Pancreas (tissue), 10 donors: ENCODE measurements around the gene STARD7. TPM values are rescaled to one million over a fixed set of nuclear protein-coding genes. Genes with fewer than 3 reads are reported as not detected.

Experiments used
- ATAC-seq, 4 donors: fragments of 200-7000 bp; cut with Tn5 transposase; one replicate each; pipeline versions ENCODE4 v1.8.0 to v1.9.1; 2020; ENCODE audit warnings: mild to moderate bottlenecking in 4 of 4, moderate library complexity in 4 of 4
- DNase-seq, 6 donors: peaks; one replicate each; pipeline ENCODE4 v3.0.0-alpha.2; 2020
- FAIRE-seq: peaks from 2 replicates; lab custom pipeline; 2012; peaks lifted over from hg19 to GRCh38; lab: Jason Lieb, UNC
- H3K27ac ChIP-seq, 4 donors: fragments of 200-600 bp; sonication (generic); 1 replicate in 3 of 4; 2 replicates in 1 of 4; pipeline versions ENCODE4 v1.5.0 to v1.8.0; 2020
- H3K27me3 ChIP-seq, 4 donors: fragments of 200-600 bp; one replicate each; pipeline ENCODE4 v1.8.0; 2021
- H3K36me3 ChIP-seq, 3 donors: fragments of 200-600 bp; sonication (generic) in 1 of 3; one replicate each; pipeline versions ENCODE4 v1.5.0 to v1.8.0; 2020 to 2021
- H3K4me1 ChIP-seq, 3 donors: fragments of 200-600 bp; one replicate each; pipeline ENCODE4 v1.8.0; 2021
- H3K4me3 ChIP-seq, 4 donors: fragments of 200-600 bp; sonication (generic) in 2 of 4; one replicate each; pipeline versions ENCODE4 v1.5.0 to v1.8.0; 2020 to 2021
- H3K9me3 ChIP-seq, 4 donors: fragments of 200-600 bp; one replicate each; pipeline ENCODE4 v1.8.0; 2021
- CTCF ChIP-seq, 4 donors: fragments of 200-600 bp; sonication (generic) in 3 of 4; IDR thresholded peaks; one replicate each; pipeline versions ENCODE4 v1.5.0 to v1.8.0; 2021; ENCODE audit warnings: antibody characterized with exemption in 4 of 4
- WGBS, 2 donors: extraction: QIAGEN DNeasy Blood & Tissue Kit; methylation state at CpG; one replicate each; pipeline ENCODE4 v1.1.7; 2013; 5-methylcytosine and 5-hydroxymethylcytosine counted together
- intact Hi-C, 3 donors: fragments of 100-400 bp; cut with DNase I; formaldehyde crosslinking; loops; one replicate each; pipeline versions ENCODE4 v1.11.1 to v1.14.2; 2022
- polyA plus RNA-seq, 2 donors: library from polyadenylated mRNA; stranded (reverse); fragments of 200-250 nt; gene quantifications; one replicate each; pipeline ENCODE4 v1.2.3, GENCODE V29; 2013
- total RNA-seq, 6 donors: library from RNA; stranded (reverse); fragmentation: NEBNext Ultra II Directional in 4 of 6; extraction: Animal tissue kit (Norgen Biotek cat#: 25700) in 4 of 6; gene quantifications; one replicate each; pipeline versions ENCODE4 v1.2.1 to v1.2.4, GENCODE V29; 2021 to 2023
- donor health status: healthy with polysubstance abuse.
- donor health status: DM: no; HTN: no; CAD: no; lungs with moderate emphysema.
- donor health status: DM: no; HTN: no; CAD: no.
- donor health status: control.
- donor health status: control.
- donor health status: Bipolar disorder and iron deficiency.
- donor health status: DM: yes; HTN: yes; CAD: no.
- donor health status: DM: no; HTN: no; CAD: no.
- donor health status: DM: no; HTN: no; CAD: no.
- donor health status: DM: yes; HTN: yes; CAD: no.

STARD7 gene
- total and polyA plus RNA-seq, 8 donors = 21.7 to 65.1 (median 48.3) TPM

- intact Hi-C loops = no loop called here
- no peak for TF ChIP-seq CTCF (IDR thresholded peaks at IDR 0.05)
- peaks cover 0 to 40% (median 13%) of the 10 kb centered on the region in 3 donors for H3K36me3 ChIP-seq
- no peaks in the 10 kb centered on the region for H3K9me3 ChIP-seq
- no peak overlapping the region for H3K27ac ChIP-seq
- 89 to 98% methylated on average over 8 of the region's 8 CpGs for WGBS, 2 donors
- ATAC-seq = no peak
- H3K4me3 ChIP-seq = no peak overlapping the region
- H3K4me1 ChIP-seq = no peaks in the 10 kb centered on the region
- no peak for FAIRE-seq
- DNase-seq = no peak
- H3K27me3 ChIP-seq = no peaks in the 10 kb centered on the region
Observed at GRCh38 chr2:96252526-96252925, 43.9 kb upstream of the STARD7 start.

GRCh38 chr2:96251721-96252292 lies 43.2 kb upstream of the STARD7 start:
- no peaks in the 10 kb centered on the region for H3K27me3 ChIP-seq
- intact Hi-C loops = no loop called here
- 73 to 78% methylated on average over 6 of the region's 6 CpGs for WGBS, 2 donors
- no peak overlapping the region for H3K27ac ChIP-seq
- FAIRE-seq (no peak), ATAC-seq (peak; percentile 55 to 91 (median 75)), DNase-seq (peak in 3 of 6 donors; percentile 22 to 57 (median 54))
- TF ChIP-seq CTCF (IDR thresholded peaks at IDR 0.05) = no peak
- peaks cover 0 to 40% (median 13%) of the 10 kb centered on the region in 3 donors for H3K36me3 ChIP-seq
- no peak overlapping the region for H3K4me3 ChIP-seq
- H3K9me3 ChIP-seq = no peaks in the 10 kb centered on the region
- no peaks in the 10 kb centered on the region for H3K4me1 ChIP-seq

GRCh38 chr2:96250188-96250587 lies 41.6 kb upstream of the STARD7 start:
- 86 to 91% methylated on average over 6 of the region's 6 CpGs for WGBS, 2 donors
- Histone ChIP-seq H3K27ac (no peak overlapping the region), H3K4me1 (no peaks in the 10 kb centered on the region), H3K4me3 (no peak overlapping the region), H3K27me3 (no peaks in the 10 kb centered on the region), H3K36me3 (peaks cover 0 to 33% (median 13%) of the 10 kb centered on the region in 3 donors), H3K9me3 (no peaks in the 10 kb centered on the region)
- DNase-seq (no peak), ATAC-seq (no peak), FAIRE-seq (no peak)
- TF ChIP-seq CTCF (IDR thresholded peaks at IDR 0.05) = no peak
- intact Hi-C loops = no loop called here

GRCh38 chr2:96249654-96250053 lies 41.0 kb upstream of the STARD7 start:
- no peak for ATAC-seq
- H3K4me1 ChIP-seq = no peaks in the 10 kb centered on the region
- intact Hi-C loops = no loop called here
- TF ChIP-seq CTCF (IDR thresholded peaks at IDR 0.05) = no peak
- H3K36me3 ChIP-seq = peaks cover 0 to 28% (median 13%) of the 10 kb centered on the region in 3 donors
- H3K27ac ChIP-seq = no peak overlapping the region
- FAIRE-seq = no peak
- no peaks in the 10 kb centered on the region for H3K27me3 ChIP-seq
- H3K9me3 ChIP-seq = no peaks in the 10 kb centered on the region
- no peak for DNase-seq
- no peak overlapping the region for H3K4me3 ChIP-seq
- WGBS, 2 donors = 92 to 93% methylated on average over 9 of the region's 9 CpGs

- no peak for FAIRE-seq
- TF ChIP-seq CTCF (IDR thresholded peaks at IDR 0.05) = no peak
- 93 to 99% methylated on average over 4 of the region's 4 CpGs for WGBS, 2 donors
- no peaks in the 10 kb centered on the region for H3K9me3 ChIP-seq
- no peaks in the 10 kb centered on the region for H3K27me3 ChIP-seq
- no peak overlapping the region for H3K4me3 ChIP-seq
- H3K36me3 ChIP-seq = peaks cover 0 to 17% (median 8%) of the 10 kb centered on the region in 3 donors
- ATAC-seq = no peak
- H3K27ac ChIP-seq = no peak overlapping the region
- intact Hi-C loops = no loop called here
- H3K4me1 ChIP-seq = no peaks in the 10 kb centered on the region
- no peak for DNase-seq
Observed at GRCh38 chr2:96248624-96249023, 40.0 kb upstream of the STARD7 start.
